HG03280 (cell line): Measurements from ENCODE around the gene TBC1D4.
"Not testable (repeated sequence)": the region's sequence is repeated elsewhere in the genome, so short reads cannot be mapped to it uniquely, and the experiment has no call there.

ENCODE experiments used
- ATAC-seq: cut with Tn5 transposase; IDR thresholded peaks from one replicate; pipeline ENCODE4 v1.9.1; 2021; ENCODE audit warnings: mild to moderate bottlenecking, moderate library complexity; ENCODE audit not compliant: unreplicated experiment

TBC1D4 gene

GRCh38 chr13:75299913-75300862, 181.8 kb downstream of the TBC1D4 start:
- peak; percentile 61 for ATAC-seq

DNA sequence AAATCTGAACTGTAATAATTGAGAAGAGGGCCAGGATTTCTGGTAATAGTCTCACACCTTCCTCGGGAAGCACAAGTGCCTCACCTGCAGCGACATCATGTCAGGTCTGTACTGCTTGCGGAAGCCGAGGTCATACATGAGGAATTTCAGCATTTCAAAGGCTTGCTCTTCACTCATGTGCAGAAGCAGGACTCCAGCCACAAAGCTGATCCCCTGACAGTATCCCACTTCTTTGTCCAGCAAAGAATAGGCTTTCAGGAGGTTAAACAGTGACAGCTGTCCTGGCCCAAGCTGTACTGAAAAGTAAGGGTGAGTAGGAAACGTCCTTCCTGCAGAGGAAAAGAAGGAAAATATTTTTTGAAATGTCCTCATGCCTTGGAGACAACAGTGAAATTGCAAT, 182.7 kb downstream of the TBC1D4 start:
- ATAC-seq: no peak

DNA sequence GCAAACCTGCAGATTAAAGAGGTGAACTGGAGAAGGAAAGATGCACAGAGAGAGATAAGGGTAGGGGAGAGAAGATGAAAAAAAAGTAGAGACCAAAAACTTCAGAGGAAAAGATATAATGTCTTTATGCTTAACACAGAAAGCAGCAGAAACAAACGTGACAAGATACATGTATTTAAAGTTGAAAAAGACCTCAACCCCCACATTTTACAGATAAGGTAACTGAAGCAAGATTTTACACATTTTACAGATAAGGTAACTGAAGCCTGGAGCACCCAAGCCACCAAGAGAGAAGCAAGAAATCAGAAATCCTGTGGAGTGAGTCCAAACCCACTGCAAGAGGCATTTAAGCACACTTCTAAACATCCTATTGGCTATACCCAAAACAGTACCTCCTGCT, 185.3 kb downstream of the TBC1D4 start:
- ATAC-seq: no peak

DNA sequence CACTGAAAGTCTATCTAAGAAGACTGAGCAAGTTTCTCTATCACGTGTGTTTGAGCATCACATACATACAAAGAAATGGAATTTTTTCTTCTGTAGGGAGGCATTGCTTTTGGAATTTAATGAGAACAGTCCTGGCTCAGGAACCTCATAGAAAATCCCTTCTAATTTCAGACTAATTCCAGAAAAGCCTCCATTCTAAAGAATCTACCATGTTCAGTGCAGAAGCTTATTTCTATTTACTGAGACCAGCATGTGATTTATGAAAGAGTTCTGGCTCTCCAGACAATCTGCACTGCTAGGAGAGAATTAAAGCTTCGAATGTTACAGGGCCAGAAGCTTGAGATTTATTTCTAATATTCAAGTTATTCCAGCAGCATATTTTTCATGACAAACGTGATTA, 186.8 kb downstream of the TBC1D4 start:
- no peak for ATAC-seq

DNA sequence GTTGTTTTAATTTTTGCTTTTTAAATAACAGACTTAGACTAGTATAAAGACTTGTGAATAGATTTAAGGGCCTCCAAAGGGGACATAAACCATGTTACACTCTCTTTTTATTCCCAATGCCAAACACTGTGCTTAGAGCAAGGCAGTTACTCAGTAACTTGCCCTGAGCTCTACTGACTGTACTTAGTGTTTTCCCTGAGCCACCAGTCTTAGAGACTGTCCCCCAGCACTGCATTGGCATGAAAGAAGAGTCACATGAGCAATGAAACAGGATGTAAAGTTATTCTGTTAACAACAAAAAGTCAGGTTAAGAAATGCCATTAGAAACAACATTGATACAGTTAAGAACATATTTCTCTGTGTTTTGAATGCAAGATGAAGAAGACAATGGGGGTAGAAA, 187.9 kb downstream of the TBC1D4 start:
- ATAC-seq: no peak

DNA sequence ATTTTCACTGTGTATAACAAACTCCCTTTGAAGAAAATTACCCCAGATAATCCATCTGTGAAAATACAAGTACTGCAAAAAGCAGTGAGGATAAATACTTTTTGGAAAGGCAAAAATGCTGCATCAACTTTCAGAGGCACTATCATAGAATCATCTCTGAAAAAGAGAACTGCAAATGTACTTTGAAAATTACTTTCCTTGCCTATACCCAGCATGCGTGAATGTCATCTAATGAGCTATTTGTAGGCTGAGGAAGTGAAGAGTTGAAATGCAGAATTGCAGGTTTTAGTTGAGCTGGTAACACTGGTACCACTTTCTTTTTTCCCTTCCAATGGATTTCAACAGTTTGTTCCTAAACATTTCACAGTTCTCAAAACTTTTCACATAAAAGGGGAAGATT, 196.7 kb downstream of the TBC1D4 start:
- ATAC-seq: no peak

- ATAC-seq: no peak
These were observed 202.1 kb downstream of the TBC1D4 start for GRCh38 chr13:75279834-75280369.

- not testable (repeated sequence) for ATAC-seq
These were observed 208.3 kb downstream of the TBC1D4 start for GRCh38 chr13:75273695-75274094.

- ATAC-seq: no peak
These were observed 210.1 kb downstream of the TBC1D4 start for GRCh38 chr13:75271846-75272245.

DNA sequence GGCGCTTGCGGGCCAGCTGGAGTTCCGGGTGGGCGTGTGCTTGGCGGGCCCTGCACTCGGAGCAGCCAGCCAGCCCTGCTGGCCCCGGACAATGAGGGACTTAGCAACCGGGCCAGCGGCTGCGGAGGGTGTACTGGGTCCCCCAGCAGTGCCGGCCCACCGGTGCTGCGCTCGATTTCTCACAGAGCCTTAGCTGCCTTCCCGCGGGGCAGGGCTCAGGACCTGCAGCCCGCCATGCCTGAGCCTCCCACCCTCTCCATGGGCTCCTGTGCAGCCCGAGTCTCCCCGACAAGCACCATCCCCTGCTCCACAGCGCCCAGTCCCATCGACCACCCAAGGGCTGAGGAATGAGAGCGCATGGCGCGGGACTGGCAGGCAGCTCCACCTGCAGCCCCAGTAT, 213.5 kb downstream of the TBC1D4 start:
- ATAC-seq: not testable (repeated sequence)

DNA sequence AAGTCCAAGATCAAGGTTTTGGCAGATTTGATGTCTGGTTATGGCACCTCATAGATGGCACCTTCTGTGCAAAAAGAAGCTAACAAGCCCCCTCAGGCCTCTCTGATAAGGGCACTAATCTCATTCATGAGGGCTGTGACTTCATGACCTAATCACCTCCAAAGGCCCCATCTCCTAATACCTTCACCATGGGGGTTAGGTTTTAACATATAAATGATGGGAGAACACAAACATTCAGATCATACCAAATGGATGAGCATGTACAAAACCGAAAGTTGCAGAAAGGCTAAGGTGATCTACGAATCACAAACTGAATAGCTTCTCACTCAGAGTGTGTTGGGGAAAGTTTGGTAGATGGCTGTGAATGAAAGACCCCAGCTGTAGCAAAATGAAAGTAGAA, 217.4 kb downstream of the TBC1D4 start:
- no peak for ATAC-seq

DNA sequence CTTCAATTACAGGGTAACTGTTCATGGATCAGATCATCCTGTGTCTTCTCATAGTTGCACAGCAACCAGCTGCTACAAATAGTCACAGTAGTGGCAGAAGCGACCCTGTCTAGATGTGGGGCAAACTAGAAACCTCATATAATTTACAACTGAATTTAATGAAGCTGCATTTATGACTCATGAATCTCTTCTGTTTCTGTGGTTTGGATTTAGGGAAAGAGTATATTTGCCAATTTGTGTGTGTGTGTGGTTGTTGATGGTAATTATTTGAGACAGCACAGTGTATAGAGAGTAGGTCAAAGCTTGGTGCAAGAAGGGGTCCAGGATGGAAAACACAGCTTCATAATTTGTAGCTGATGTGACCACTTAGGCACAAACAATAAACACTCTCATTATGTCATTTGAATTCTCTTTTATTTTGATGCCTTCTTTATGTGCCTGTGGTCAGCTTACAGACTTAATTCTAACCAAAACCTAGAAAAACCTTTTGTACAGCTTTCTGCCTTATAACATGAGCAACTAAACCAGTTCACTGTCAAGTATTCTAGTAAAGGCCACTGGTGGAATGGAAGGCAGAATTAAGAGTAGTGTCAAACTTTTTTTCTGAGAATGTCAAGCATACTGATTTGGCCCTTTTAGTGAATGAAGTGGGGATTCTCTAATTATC, 218.1 kb downstream of the TBC1D4 start:
- ATAC-seq: no peak

GRCh38 chr13:75258159-75258782, 223.7 kb downstream of the TBC1D4 start:
- peak; percentile 56 for ATAC-seq

GRCh38 chr13:75256922-75257321, 225.0 kb downstream of the TBC1D4 start:
- no peak for ATAC-seq

GRCh38 chr13:75255653-75256052, 226.3 kb downstream of the TBC1D4 start:
- no peak for ATAC-seq

GRCh38 chr13:75255147-75255546, 226.8 kb downstream of the TBC1D4 start:
- no peak for ATAC-seq

DNA sequence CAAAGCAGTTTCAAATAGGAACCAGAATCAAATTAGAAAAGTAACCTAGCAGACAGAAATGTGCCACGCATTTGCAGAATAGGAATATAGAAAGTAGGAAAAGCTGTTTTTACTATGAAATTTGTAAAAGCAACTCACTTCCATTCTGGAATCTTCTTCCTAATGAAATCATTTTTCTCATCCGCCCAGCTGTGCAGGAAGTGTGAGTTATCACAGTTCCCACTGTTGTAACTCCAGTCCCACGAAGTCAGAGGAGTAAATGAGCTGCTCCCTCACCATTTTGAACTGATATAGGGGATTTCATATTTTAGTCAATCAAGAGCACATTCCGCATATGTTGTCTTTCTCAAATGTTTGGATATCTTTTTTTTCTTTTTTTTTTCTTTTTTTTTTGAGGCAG, 230.8 kb downstream of the TBC1D4 start:
- no peak for ATAC-seq

DNA sequence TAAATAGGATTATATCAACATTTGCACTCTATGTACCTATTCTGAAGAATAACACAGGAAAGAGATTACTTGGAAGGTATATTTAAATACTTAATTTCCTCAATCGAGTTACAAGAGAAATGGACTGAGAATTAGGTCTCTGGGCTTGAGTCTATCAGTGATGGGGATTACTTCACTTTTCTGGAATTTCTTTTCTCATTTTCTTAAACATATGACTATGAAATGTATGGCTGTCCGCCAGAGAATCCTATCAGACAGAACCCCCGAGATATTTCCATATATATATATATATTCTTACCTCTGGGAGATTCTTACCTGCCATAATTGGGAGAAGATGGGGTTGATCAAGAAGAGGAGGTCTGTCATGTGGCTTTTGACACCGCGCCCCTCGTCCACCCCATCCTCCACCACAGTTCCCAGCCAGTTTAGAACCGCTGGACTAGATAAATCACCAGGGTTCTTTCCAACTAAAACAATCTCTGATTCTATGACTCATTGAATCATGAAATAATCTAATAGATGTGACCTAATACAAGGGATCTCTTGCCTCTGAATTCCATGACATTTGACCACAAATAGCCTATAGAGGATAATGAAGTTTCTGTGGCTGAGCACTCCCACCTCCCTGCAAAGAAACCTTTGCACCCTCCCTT, 231.3 kb downstream of the TBC1D4 start:
- ATAC-seq: no peak

DNA sequence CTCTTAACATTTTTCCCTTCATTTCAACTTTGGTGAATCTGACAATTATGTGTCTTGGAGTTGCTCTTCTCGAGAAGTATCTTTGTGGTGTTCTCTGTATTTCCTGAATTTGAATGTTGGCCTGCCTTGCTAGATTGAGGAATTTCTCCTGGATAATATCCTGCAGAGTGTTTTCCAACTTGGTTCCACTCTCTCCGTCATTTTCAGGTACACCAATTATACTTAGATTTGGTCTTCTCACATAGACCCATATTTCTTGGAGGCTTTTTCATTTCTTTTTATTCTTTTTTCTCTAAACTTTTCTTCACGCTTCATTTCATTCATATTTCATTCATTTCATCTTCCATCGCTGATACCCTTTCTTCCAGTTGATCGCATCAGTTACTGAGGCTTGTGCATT, 236.4 kb downstream of the TBC1D4 start:
- not testable (repeated sequence) for ATAC-seq

GRCh38 chr13:75240240-75240639, 241.7 kb downstream of the TBC1D4 start:
- not testable (repeated sequence) for ATAC-seq

GRCh38 chr13:75236774-75237173, 245.2 kb downstream of the TBC1D4 start:
- ATAC-seq: no peak
